Fibroblast of mammary gland (primary cell): ENCODE results near the gene LIN37.
"Not testable (repeated sequence)": the region's sequence is repeated elsewhere in the genome, so short reads cannot be mapped to it uniquely, and the experiment has no call there.

ENCODE experiments used
- DNase-seq: peaks from one replicate; pipeline ENCODE4 v3.0.0-alpha.2; 2010; ENCODE audit warnings: low read depth
- H3K4me3 ChIP-seq: 2 replicates; pipeline ENCODE4 v1.5.1; 2011; ENCODE audit warnings: low read depth, mild to moderate bottlenecking, low read length, moderate library complexity; ENCODE audit not compliant: control insufficient read depth
- CTCF ChIP-seq: conservative IDR thresholded peaks from 2 replicates; pipeline ENCODE4 v1.5.1; 2011; ENCODE audit warnings: low read depth, low read length, inconsistent platforms; ENCODE audit not compliant: control insufficient read depth, insufficient read depth

LIN37 gene

GRCh38 chr19:35721374-35721773, 27.0 kb upstream of the LIN37 start:
- TF ChIP-seq CTCF = no peak
- no peak overlapping the region for H3K4me3 ChIP-seq
- no peak for DNase-seq

GRCh38 chr19:35722461-35722860, 25.9 kb upstream of the LIN37 start:
- no peak overlapping the region for H3K4me3 ChIP-seq
- TF ChIP-seq CTCF = no peak

GRCh38 chr19:35722897-35723296, 25.5 kb upstream of the LIN37 start:
- TF ChIP-seq CTCF = no peak
- no peak for DNase-seq
- no peak overlapping the region for H3K4me3 ChIP-seq

More at GRCh38 chr19:35722461-35722860, 25.9 kb upstream of the LIN37 start:
- DNase-seq = no peak

- H3K4me3 ChIP-seq = no peak overlapping the region
Observed at GRCh38 chr19:35723671-35724070, 24.7 kb upstream of the LIN37 start.

GRCh38 chr19:35724132-35724531, 24.2 kb upstream of the LIN37 start:
- not testable (repeated sequence) for H3K4me3 ChIP-seq, DNase-seq

More at GRCh38 chr19:35723671-35724070, 24.7 kb upstream of the LIN37 start:
- DNase-seq = no peak
- no peak for TF ChIP-seq CTCF

- TF ChIP-seq CTCF = no peak
- no peak for DNase-seq
- H3K4me3 ChIP-seq = no peak overlapping the region
Observed at GRCh38 chr19:35724560-35724959, 23.8 kb upstream of the LIN37 start.

GRCh38 chr19:35725216-35725861, 23.0 kb upstream of the LIN37 start:
- DNase-seq = no peak
- H3K4me3 ChIP-seq = no peak overlapping the region
- TF ChIP-seq CTCF = no peak
